Mucosa of rectum (tissue), 2 donors: ENCODE measurements around the gene PPP6C.

Experiments
- H3K27ac ChIP-seq, 2 donors: one replicate each; pipeline ENCODE4 v1.7.0; 2013; ENCODE audit warnings: inconsistent platforms in 2 of 2, low read depth in 2 of 2, low read length in 2 of 2
- H3K27me3 ChIP-seq, 2 donors: one replicate each; pipeline ENCODE4 v1.7.0; 2013; ENCODE audit warnings: low read length in 2 of 2; ENCODE audit not compliant: control insufficient read depth in 2 of 2, insufficient read depth in 2 of 2
- H3K36me3 ChIP-seq, 2 donors: one replicate each; pipeline ENCODE4 v1.7.0; 2013; ENCODE audit warnings: low read length in 2 of 2; ENCODE audit not compliant: control insufficient read depth in 2 of 2, insufficient read depth in 2 of 2
- H3K4me1 ChIP-seq, 2 donors: one replicate each; pipeline ENCODE4 v1.7.0; 2013; ENCODE audit warnings: low read length in 2 of 2, mild to moderate bottlenecking in 1 of 2; ENCODE audit not compliant: control insufficient read depth in 2 of 2, insufficient read depth in 2 of 2
- H3K4me3 ChIP-seq, 2 donors: one replicate each; pipeline ENCODE4 v1.7.0; 2013; ENCODE audit warnings: low read length in 2 of 2
- H3K9ac ChIP-seq, 2 donors: one replicate each; pipeline ENCODE4 v1.7.0; 2013; ENCODE audit warnings: low read length in 2 of 2, low read depth in 1 of 2, mild to moderate bottlenecking in 1 of 2
- H3K9me3 ChIP-seq, 2 donors: one replicate each; pipeline ENCODE4 v1.7.0; 2013; ENCODE audit warnings: low read length in 2 of 2; ENCODE audit not compliant: control insufficient read depth in 2 of 2
- donor health status: healthy.
- donor health status: Normal muscosa, but diverticular disease.

PPP6C gene

GRCh38 chr9:125143377-125144090 is 46.1 kb downstream of the PPP6C start, which contains the start of gene SCAI:
Gene SCAI (minus strand): TSS chr9:125143528. CDS start chr9:125143437, 91 bp downstream.
- no peaks in the 10 kb centered on the region for H3K9me3 ChIP-seq
- H3K27me3 ChIP-seq, result no peaks in the 10 kb centered on the region
- H3K4me3 ChIP-seq, result peak within 1 kb of the TSS; percentile 81 to 85
- peak within 1 kb of the TSS in 1 of 2 donors; percentile 54 for H3K27ac ChIP-seq
- H3K4me1 ChIP-seq, result peaks cover 4 to 8% of the 10 kb centered on the region in 2 donors
- H3K36me3 ChIP-seq, result no peaks in the 10 kb centered on the region
- peak within 1 kb of the TSS; percentile 75 to 76 for H3K9ac ChIP-seq

GRCh38 chr9:125142560-125143376 is 46.8 kb downstream of the PPP6C start:
- no peaks in the 10 kb centered on the region for H3K27me3 ChIP-seq
- no peaks in the 10 kb centered on the region for H3K9me3 ChIP-seq
- H3K9ac ChIP-seq, result peak overlapping the region; percentile 75 to 76
- no peaks in the 10 kb centered on the region for H3K36me3 ChIP-seq
- H3K27ac ChIP-seq, result peak overlapping the region in 1 of 2 donors; percentile 54
- peak overlapping the region; percentile 81 to 85 for H3K4me3 ChIP-seq
- peaks cover 4 to 8% of the 10 kb centered on the region in 2 donors for H3K4me1 ChIP-seq

- Histone ChIP-seq H3K4me1 (peaks cover 4 to 8% of the 10 kb centered on the region in 2 donors), H3K9me3 (no peaks in the 10 kb centered on the region), H3K27me3 (no peaks in the 10 kb centered on the region), H3K36me3 (no peaks in the 10 kb centered on the region), H3K9ac (no peak overlapping the region), H3K27ac (no peak overlapping the region), H3K4me3 (no peak overlapping the region)
Observed at GRCh38 chr9:125141751-125142150, 47.9 kb downstream of the PPP6C start.

GRCh38 chr9:125141251-125141650 is 48.4 kb downstream of the PPP6C start:
- Histone ChIP-seq H3K27me3 (no peaks in the 10 kb centered on the region), H3K27ac (no peak overlapping the region), H3K9me3 (no peaks in the 10 kb centered on the region), H3K36me3 (no peaks in the 10 kb centered on the region), H3K4me3 (no peak overlapping the region), H3K9ac (no peak overlapping the region), H3K4me1 (peaks cover 4 to 8% of the 10 kb centered on the region in 2 donors)

- Histone ChIP-seq H3K27ac (no peak overlapping the region), H3K9me3 (no peaks in the 10 kb centered on the region), H3K9ac (no peak overlapping the region), H3K36me3 (no peaks in the 10 kb centered on the region), H3K4me1 (peaks cover 4 to 8% of the 10 kb centered on the region in 2 donors), H3K27me3 (no peaks in the 10 kb centered on the region), H3K4me3 (no peak overlapping the region)
Observed at GRCh38 chr9:125140576-125140975, 49.0 kb downstream of the PPP6C start.

- Histone ChIP-seq H3K36me3 (no peaks in the 10 kb centered on the region), H3K4me3 (no peak overlapping the region), H3K9me3 (no peaks in the 10 kb centered on the region), H3K4me1 (no peaks in the 10 kb centered on the region), H3K27ac (no peak overlapping the region), H3K9ac (no peak overlapping the region), H3K27me3 (no peaks in the 10 kb centered on the region)
Observed at GRCh38 chr9:125137200-125137599, 52.4 kb downstream of the PPP6C start.

GRCh38 chr9:125134976-125135375 is 54.6 kb downstream of the PPP6C start:
- no peak overlapping the region for H3K9ac ChIP-seq
- H3K4me1 ChIP-seq, result no peaks in the 10 kb centered on the region
- no peaks in the 10 kb centered on the region for H3K36me3 ChIP-seq
- H3K27me3 ChIP-seq, result no peaks in the 10 kb centered on the region
- no peaks in the 10 kb centered on the region for H3K9me3 ChIP-seq
- no peak overlapping the region for H3K27ac ChIP-seq
- H3K4me3 ChIP-seq, result no peak overlapping the region

GRCh38 chr9:125133403-125134329 is 55.9 kb downstream of the PPP6C start:
- Histone ChIP-seq H3K36me3 (no peaks in the 10 kb centered on the region), H3K9me3 (no peaks in the 10 kb centered on the region), H3K27me3 (no peaks in the 10 kb centered on the region), H3K4me1 (no peaks in the 10 kb centered on the region), H3K9ac (no peak overlapping the region), H3K4me3 (no peak overlapping the region), H3K27ac (no peak overlapping the region)

- H3K9ac ChIP-seq, result no peak overlapping the region
- H3K4me3 ChIP-seq, result no peak overlapping the region
- H3K27ac ChIP-seq, result no peak overlapping the region
- no peaks in the 10 kb centered on the region for H3K9me3 ChIP-seq
- H3K27me3 ChIP-seq, result no peaks in the 10 kb centered on the region
- H3K4me1 ChIP-seq, result no peaks in the 10 kb centered on the region
- no peaks in the 10 kb centered on the region for H3K36me3 ChIP-seq
Observed at GRCh38 chr9:125131778-125132177, 57.8 kb downstream of the PPP6C start.
